ENCODE data around the gene SMG1.

SMG1 gene

DNA sequence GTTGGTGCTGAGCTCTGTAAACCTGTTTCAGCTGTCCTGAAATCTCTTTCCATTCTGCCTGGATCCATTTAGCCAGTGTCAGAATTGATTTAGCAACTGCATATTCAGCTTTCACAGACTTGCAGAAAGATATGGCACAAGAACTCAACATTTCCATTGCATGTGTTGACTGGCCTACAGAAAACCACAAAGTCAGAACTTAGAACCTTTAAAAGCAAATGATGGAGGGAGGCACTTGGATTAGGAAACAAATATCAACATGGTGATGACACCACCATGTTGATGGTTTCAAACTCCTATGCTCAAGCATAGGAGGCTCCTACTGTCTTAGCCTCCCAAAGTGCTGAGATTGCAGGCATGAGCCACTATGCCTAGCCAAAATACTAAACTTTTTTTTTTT, 72.5 kb downstream of the SMG1 start:
- no peak for DNase-seq (ENCODE audit: low read depth in 4 of 4, low spot score in 1 of 4)

DNA sequence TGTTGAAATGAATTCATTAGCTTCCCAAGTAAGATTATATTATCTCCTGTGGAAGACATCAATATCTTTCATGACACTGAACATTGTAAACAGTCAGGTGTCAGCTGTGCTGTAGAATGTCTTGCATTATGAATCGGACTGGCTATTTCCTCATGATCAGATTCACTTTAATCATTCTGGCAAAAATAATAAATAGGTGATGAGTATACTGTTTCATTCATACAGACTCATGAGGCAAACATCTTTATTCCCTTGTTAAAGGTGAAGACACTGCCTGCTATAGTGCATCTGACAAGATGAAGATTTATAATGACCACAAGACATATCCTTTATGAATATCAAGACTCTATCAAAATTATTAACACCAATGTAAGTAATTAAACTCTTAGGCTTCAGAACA, 73.6 kb downstream of the SMG1 start:
- DNase-seq (ENCODE audit: low read depth in 4 of 4, low spot score in 1 of 4) = no peak

DNA sequence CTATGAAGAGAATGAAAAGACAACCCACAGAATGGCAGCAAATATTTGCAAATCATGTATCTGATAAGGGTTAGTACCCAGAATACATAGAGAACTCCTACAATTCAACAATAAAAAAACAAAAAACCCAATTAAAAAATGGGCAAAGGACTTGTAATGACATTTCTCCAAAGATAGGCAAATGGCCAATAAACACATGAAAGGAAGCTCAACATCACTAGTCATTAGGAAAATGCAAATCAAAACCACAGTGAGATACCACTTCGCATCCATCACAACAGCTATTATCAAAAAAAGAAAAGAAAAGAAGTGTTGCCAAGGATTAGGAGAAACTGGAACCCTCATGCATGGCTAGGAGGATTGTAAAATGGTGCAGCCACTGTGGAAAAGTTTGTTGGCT, 79.8 kb downstream of the SMG1 start:
- no peak for DNase-seq (ENCODE audit: low read depth in 4 of 4, low spot score in 1 of 4)

DNA sequence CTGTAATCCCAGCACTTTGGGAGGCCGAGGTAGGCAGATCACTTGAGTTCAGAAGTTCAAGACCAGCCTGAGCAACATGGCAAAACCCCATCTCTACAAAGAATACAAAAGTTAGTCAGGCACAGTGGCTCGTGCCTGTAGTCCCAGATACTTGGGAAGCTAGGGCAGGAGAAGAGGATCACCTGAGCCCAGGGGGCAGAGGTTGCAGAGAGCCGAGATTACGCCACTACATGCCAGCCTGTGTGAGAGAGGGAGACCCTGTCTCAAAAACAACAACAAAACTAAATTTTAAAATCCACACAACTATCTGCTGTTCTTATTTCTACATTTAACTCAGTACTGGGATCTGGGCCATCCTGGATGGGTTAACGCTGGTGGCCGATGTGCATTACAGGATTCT, 83.6 kb downstream of the SMG1 start:
- DNase-seq (ENCODE audit: low read depth in 4 of 4, low spot score in 1 of 4) = no peak

DNA sequence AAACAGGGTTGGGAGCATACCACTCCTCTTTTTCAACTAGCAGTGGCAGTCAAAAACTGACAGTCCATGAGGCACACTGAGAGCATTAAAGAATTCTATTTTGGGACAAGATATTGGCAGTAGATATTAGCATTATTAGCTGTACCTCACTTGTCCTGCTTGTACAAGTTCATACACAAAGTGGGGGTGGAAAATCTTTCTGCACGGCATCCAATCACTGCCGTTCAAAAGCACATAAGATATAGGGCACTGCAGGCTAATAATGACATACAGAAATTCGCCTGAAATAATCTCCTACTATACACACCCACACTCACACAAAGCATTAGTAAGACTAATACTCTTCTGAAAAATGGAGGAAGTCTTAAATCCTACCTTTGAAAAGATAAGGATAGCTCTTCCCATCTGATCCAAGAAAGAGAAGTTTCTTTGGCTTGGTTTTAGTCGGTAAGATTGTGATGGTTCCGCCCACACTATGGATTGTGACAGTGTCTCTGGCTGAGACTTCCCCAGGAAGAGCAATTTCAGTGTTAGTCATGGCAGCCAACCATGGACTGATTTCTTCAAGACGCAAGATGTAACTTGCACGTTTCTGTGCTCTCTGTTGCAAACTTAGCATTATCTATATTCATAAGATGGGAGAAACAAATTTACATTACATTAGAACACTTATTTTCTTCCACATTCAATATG, 84.2 kb downstream of the SMG1 start:
- no peak for DNase-seq (ENCODE audit: low read depth in 4 of 4, low spot score in 1 of 4)

DNA sequence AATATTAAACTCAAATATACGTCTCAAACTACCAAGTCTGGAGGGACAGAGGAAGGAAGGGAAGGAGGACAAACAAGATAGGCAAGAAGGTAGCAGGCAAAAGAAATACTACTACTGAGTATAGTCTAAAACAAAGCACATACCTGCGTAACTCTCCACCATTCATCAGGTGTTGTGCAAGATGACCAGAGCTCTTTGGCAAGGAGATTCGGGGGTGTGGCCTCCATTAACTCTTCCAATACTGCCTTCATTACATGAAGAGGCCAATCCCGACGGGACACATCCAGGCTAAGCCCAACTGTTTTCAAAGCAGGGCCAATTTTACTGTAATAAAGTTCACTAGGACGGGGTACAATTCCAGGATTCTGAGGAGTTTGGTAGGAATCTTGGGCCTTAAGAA, 86.7 kb downstream of the SMG1 start:
- DNase-seq (ENCODE audit: low read depth in 4 of 4, low spot score in 1 of 4) = no peak

DNA sequence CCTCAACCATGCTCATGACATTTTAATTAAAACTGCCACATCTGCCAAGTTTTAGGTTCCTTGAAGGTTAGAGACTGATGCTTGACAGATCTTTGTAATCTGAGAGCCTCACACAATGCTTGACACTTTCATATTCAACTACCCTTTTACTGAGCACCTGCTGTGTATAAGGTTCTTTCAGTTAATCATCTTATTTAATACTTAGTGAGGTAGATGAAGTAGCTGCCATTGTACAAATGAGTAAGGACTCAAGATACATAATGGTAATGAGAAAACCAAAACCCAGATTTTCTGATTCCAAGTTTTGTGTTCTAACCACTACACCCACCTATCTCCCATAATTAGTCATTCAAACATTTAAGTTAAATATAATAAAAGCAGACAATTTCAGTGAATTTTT, 89.5 kb downstream of the SMG1 start:
- no peak for DNase-seq (ENCODE audit: low read depth in 4 of 4, low spot score in 1 of 4)

DNA sequence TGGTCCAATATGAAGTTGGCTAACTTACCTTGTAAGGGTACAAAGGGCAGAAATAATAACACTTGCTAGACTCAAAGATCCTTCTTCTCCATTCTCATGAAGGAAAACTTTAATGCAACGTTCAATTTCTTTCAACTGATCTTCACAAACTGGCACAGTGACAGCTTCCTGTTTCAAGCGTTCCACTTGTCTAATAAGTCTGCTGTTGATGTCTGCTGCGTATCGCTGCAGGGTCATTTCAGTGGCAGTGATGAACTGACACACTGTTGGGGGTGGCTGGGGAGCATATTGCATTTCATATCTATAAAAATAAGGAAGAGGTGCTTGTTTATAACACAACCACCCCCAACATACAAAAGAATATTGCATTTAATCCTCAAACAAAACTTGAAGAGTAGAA, 91.3 kb downstream of the SMG1 start:
- DNase-seq (ENCODE audit: low read depth in 4 of 4, low spot score in 1 of 4) = no peak

DNA sequence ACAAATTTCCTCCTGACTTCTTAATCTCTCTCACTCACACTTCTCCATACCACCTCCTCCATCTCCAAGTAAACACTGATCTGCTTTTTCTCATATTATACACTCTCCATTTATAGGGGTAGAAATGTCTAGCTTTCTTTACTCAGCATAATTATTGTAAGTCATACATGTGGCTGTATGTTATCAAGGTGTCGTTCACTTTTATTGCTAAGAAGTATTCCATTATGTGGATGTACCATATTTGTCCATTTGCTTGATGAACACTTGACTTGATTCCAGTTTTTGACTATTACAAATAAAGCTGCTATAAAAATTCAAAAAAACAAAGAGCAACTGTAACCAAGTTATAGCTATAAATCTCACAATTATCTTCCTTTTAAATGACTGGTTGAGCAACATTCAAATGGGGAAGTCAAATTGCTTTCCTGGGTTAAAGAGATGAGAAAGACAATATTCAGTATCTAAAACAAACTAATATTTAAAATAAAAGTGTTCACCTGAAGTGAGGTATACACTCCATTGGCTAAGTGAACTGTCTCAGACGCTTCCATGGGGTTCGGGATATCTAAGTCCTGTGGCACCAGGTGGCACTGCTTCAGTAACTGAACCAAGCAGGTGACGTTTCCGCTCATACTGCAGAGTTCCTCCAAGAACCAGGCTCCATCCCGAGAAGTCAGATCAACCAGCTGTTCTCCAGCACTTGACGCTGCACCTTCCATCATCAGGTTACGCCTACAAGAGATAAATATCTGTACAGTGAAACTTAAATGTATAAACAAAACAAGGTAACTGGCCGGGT, 92.3 kb downstream of the SMG1 start:
- no peak for DNase-seq (ENCODE audit: low read depth in 4 of 4, low spot score in 1 of 4)

DNA sequence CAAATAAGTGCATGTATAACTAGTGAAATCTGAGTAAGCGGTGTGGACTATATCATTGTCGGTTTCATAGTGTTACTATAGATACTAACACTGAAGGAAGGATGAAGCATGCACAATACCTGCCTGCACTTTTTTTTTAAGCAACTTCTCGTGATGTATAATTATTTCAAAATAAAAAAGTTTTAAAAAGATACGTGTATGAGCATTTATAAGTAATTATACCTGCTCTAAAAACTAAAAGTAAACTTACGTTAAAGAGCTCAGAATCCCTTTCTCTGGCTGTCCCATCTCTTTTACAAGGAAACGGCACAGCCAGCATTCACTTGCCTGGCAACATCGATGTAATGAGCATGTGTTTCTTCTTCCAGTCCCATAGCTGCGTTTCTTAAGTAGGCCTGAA, 93.6 kb downstream of the SMG1 start:
- no peak for DNase-seq (ENCODE audit: low read depth in 4 of 4, low spot score in 1 of 4)

DNA sequence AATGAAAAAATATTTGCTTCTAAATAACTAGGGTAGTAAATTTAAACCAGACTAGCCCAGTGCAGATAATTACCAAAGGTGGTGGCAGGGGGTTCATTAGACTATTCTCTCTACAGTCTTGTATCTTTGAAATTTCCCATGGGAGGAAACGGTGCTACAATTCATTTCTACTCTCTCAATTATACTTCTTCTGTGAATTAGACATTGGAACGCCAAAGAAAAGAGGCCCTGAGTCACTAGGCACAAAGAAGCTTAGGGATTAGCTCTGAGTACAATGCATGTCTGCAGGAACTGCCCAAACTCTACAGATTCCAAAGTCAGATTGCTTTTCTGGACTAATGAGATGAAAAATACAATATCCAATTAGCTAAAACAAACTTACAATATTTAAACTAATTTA, 94.2 kb downstream of the SMG1 start:
- no peak for DNase-seq (ENCODE audit: low read depth in 4 of 4, low spot score in 1 of 4)

DNA sequence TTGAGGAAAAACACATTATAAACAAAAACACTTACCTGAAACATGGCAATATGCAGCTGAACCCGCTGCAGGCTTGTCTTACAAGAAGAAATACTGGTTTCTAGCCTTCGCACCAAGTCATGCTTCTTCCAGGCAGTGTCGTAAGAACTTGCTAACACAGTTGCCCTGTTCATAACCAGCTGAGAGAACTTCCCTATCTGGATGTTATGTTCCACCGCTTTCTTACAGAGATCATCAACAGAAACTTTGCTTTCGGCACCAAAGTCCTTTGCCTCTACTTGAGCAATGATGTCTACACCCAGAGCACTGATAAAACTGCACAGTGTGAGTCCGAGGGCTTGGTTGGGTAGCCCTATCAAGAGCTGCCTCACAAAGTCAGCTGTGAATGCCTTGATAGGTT, 97.0 kb downstream of the SMG1 start:
- no peak for DNase-seq (ENCODE audit: low read depth in 4 of 4, low spot score in 1 of 4)

DNA sequence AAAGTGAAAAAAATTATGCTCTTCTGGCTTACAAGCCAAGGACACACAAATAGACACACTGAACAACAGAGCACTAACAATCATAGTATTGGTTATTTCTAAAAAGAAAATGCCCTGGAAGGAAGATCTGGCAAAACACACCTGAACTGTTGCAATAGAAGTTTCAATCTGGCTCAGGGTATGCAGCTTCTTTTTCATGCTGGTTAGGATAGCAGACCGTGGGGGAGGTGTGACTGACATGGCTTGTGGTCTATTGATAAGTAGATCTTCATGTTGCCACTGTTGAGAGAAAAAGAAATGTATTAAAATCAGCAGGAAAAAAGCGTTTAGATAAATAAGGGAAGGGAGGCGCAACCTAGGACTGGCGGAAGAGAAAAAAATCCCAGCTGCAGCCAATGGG, 98.3 kb downstream of the SMG1 start:
- DNase-seq (ENCODE audit: low read depth in 4 of 4, low spot score in 1 of 4) = no peak

DNA sequence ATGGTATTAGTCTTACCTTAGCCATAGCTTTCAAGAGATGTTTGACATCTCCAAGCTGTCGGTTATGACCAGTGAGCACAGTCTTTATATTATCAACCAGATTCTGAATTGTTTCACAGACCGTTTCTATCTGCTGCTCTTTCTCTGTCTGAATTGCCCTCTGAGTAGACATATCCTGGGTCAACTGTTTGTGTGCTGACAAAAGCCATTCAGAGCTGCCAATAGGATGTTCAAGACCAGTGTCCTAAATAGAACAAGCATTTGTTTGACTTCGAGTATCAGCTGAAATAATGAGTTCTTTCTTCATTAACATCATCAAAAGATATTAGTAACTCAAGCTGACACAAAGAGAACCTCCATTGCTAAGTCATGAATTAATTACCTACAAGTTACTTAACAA, 109.9 kb downstream of the SMG1 start:
- DNase-seq (ENCODE audit: low read depth in 4 of 4, low spot score in 1 of 4) = no peak

DNA sequence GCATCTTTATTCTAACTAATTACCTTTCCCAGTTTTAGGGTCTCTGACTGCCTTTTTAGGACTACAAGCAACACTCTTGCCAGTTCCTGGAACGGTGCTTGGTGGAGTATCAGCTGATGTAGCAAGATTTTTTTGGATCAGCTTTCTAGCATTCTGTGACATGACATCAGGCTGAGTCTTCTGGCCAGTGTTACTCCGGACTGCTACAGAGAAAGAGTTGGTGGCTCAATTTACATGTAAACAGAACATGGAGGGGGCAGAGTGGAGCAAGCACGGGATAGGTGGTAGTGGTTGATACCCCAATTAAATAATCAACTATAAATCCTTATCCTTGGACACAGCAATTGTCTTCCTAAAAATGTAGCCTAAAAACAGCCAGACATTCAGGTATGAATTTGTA, 114.3 kb downstream of the SMG1 start:
- no peak for DNase-seq (ENCODE audit: low read depth in 4 of 4, low spot score in 1 of 4)

DNA sequence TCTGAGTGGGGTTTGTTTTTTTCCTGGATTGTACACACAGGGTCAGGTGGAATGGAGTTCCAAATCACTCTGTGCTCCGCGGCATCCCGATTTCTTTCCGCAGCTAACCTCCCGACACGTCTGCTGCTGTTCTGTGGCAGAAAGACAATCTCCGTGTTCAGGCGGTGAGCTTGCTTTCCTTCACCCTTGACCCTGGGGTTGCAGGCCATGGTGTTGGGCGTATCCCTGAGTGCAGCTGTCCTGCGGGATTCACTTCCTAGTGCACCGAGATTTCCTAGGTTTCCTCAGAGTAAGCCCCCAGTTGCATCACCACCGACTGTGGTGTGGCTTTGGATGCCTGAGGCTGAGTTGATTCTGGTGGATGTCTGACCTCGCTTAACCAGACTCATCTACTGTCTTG, 117.0 kb downstream of the SMG1 start:
- no peak for DNase-seq (ENCODE audit: low read depth in 4 of 4, low spot score in 1 of 4)

DNA sequence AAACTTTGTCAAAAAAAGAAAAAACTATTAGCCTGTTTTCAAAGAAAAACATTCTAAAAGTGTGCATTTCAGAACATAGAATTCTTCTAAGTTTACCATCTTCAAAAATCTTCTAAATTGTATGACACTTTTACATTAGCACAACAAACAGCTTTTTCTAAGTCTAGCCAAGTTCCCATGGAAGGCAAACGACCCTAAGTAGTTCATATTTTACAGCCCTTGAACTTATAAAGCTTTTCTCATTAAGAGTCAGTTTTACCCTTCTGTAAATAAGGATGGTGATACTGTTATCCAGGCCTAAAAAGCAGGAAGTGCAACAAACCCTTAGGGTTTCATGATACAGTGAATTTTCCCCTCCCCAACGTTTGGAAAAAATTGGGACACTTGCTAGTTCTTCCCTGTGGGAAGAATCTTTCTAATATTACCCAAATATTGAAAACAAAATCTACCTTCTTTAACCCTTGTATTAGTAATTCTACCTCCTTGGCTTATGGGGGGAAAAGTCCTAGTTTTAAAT, 120.9 kb downstream of the SMG1 start:
- DNase-seq (ENCODE audit: low read depth in 4 of 4, low spot score in 1 of 4) = no peak

DNA sequence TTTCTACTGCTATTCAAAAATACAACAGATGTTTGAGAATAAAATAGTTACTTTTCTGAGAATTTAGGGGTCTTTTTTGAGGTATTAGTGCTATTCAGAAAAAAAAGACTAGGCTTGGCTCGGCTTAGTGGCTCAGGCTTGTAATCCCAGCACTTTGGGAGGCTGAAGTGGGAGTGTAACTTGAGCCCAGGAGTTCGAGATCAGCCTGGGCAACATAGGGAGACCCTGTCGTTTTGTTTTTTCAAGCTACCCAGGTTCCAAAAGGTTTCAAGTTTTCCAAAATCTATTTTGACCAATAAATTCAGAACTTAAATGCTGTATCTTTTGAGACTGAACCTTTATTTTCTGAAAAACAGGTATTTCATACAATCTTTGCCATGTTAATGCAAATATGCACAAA, 121.7 kb downstream of the SMG1 start:
- no peak for DNase-seq (ENCODE audit: low read depth in 4 of 4, low spot score in 1 of 4)

DNA sequence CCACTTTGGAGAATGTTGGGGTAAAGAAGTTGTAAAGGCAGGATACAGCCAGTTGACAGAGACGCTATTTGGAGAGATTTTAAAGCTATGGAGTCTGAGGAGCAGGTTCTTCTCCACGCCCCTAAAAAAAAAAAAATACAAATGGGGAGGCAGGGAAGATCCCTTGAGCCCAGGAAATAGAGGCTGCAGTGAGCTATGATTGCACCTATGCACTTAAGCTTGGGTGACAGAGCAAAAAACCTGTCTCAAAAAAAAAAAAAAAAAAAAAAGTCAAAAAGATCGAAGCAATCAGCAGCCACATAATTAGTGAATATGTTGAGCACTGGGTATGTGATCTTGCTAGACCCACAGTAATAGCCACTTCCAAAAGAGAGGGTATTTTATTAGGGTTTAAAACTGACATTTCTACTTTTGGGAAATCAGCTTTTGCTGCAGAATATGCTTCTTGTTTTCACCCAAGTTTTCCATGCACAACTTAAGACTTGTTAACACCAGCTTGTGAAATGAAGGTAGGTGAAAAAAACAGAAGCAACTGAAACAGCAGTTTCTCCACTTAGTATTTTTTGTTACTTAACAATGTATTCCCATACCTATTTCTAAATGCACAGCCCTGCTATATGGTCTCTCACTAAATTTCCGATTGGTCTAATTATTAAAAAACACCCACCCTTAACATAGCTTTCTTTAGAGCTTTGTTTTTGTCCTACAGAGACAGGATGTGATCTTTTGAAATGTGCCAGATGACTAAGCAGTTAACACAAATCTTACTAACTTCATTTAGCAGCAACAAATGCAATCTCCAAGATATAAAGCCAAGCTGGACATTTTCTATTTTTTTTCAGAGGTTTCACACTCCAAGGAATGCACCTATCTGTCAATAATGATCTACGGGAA, 122.4 kb downstream of the SMG1 start:
- no peak for DNase-seq (ENCODE audit: low read depth in 4 of 4, low spot score in 1 of 4)

DNA sequence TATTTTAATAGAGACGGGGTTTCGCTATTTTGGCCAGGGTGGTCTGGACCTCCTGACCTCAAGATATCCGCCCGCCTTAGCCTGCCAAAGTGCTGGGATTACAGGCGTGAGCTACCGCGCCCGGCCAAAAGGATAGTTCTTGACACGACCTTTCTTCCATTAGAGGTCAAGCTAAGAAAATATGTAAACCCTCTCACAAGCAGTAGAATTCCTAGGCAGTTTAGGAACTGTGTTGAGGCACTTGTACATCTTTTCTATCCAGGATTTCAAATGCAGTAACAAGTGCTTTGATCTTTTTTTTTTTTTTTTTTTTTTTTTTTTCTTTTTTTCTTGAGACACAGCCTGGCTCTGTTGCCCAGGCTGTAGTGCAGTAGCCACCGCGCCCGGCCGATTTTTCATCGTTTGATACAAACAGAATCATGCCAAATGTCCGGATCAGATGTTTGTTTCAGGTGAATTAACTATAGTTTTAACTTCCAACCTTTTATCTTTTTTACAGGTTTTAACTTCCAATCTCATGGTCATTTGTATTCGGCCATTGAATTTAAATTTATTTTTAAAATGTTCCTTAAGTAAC, 123.4 kb downstream of the SMG1 start:
- no peak for DNase-seq (ENCODE audit: low read depth in 4 of 4, low spot score in 1 of 4)

Data from stimulated activated CD4-positive, alpha-beta T cell treated with anti-CD3 and anti-CD28 coated beads, Interleukin-1b, Interleukin-23, amount 100 ng/mL, for 24 hours (primary cell).